ENCODE measurements around the gene P3H4. TPM values are rescaled to one million over a fixed set of nuclear protein-coding genes. Genes with fewer than 3 reads are reported as not detected.

The P3H4 gene
- total and polyA plus RNA-seq, 2 of the 4 experiments (the other 2 are of a cell fraction), result 21.5 to 66.7 TPM

DNA sequence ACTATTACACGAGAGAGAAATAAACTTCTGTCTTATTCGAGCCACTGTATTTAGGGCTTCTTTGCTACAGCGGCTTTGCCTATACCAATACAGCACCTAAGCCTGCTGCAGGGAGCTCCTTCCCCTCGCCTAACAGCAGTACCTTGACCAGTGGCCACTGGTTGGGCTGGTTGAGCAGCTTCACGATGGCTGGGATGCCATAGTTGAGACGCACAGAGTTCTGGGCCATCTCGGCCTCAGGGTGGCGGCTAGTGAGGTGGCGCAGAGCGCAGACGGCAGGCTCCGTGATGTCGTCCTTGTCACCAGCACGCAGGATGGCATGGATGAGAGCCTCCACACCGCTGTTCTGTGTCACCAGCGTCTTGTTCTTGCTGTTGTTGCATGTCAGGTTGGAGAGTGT is 48.9 kb downstream of the P3H4 start:
- no peak overlapping the region for H3K9ac ChIP-seq (ENCODE audit: low read depth, low read length)
- no peak overlapping the region for H3K4ac ChIP-seq (ENCODE audit: low read depth, low read length)
- H3K36me3 ChIP-seq (ENCODE audit: control insufficient read depth, insufficient read depth, low read length), result peaks cover 74% of the 10 kb centered on the region
- no peak overlapping the region for H4K91ac ChIP-seq (ENCODE audit: insufficient read depth, low read depth, low read length)
- no peak overlapping the region for H2BK120ac ChIP-seq (ENCODE audit: low read depth, low read length)
- no peak overlapping the region for H3K27ac ChIP-seq (ENCODE audit: insufficient read depth, low read length)
- BruUV-seq (replicated peaks), result no TSS peak
- no peak overlapping the region for H3K56ac ChIP-seq (ENCODE audit: extremely low read depth, insufficient read depth, low read length)
- no peak overlapping the region for H4K5ac ChIP-seq (ENCODE audit: low read depth, low read length)
- TF ChIP-seq MAZ (IDR thresholded peaks at IDR 0.05; ENCODE audit: borderline replicate concordance, low read depth, low read length) (no peak), POLR2A (IDR thresholded peaks at IDR 0.05; ENCODE audit: low read depth, low read length) (no peak), BHLHE40 (IDR thresholded peaks at IDR 0.05; ENCODE audit: low read depth, low read length) (no peak), FOS (IDR thresholded peaks at IDR 0.05; ENCODE audit: low read depth, low read length) (no peak), MAFK (IDR thresholded peaks at IDR 0.05; ENCODE audit: low read depth, low read length) (no peak), CHD1 (IDR thresholded peaks at IDR 0.05; ENCODE audit: low read depth, low read length) (no peak)
- WGBS, 2 experiments (ENCODE audit: extremely low coverage in 2 of 2, insufficient read length in 1 of 2), result 95% methylated on average over 10 of the region's 16 CpGs; no CpG with 5 or more reads in 1 of the 2 experiments
- ATAC-seq (ENCODE audit: low read depth) (no peak), DNase-seq (no peak)
- no peak overlapping the region for H2AFZ ChIP-seq (replicated peaks; ENCODE audit: low read length, poor library complexity)
- no peak overlapping the region for H4K8ac ChIP-seq (ENCODE audit: low read depth in 2 of 2, low read length in 2 of 2)
- intact Hi-C loops (cut with micrococcal nuclease) (no loop called here), dilution Hi-C loops (cut with HindIII; ENCODE audit: low sequenced_read_pairs, unreplicated experiment) (no loop called here), in situ Hi-C loops (cut with MboI; ENCODE audit: low sequenced_read_pairs) (no loop called here)
- no peak overlapping the region for H2BK15ac ChIP-seq (ENCODE audit: low read depth, low read length)
- ChIA-PET CTCF (no interaction called here), POLR2A (ENCODE audit: unreplicated experiment) (no interaction called here)
- no peak overlapping the region for H3K23ac ChIP-seq (ENCODE audit: low read depth, low read length)
- H3K4me2 ChIP-seq (ENCODE audit: low read depth, low read length), result no peak overlapping the region
- no peak overlapping the region for H2AK9ac ChIP-seq (replicated peaks; ENCODE audit: low read depth, low read length, poor library complexity)
- H2BK5ac ChIP-seq (ENCODE audit: low read depth, low read length, poor library complexity, severe bottlenecking), result no peak overlapping the region
- H3K79me1 ChIP-seq (ENCODE audit: low read depth in 1 of 2, low read length in 2 of 2), result no peaks in the 10 kb centered on the region
- no peaks in the 10 kb centered on the region for H3K4me1 ChIP-seq (ENCODE audit: control insufficient read depth, insufficient read depth, low read length)
- H2BK20ac ChIP-seq (ENCODE audit: low read depth, low read length), result no peak overlapping the region
- 0 out of 2 replicates have a peak, but pooled peaks cover 7% of the 10 kb centered on the region for H3K9me1 ChIP-seq (ENCODE audit: insufficient read depth, low read length)
- H3K18ac ChIP-seq (ENCODE audit: low read depth, low read length), result no peak overlapping the region
- no peaks in the 10 kb centered on the region for H4K20me1 ChIP-seq (ENCODE audit: insufficient read depth, low read length)
- H3K4me3 ChIP-seq (ENCODE audit: insufficient read depth, low read depth, low read length), result no peak overlapping the region
- H3K9me3 ChIP-seq (ENCODE audit: control insufficient read depth, insufficient read depth, low read length), result no peaks in the 10 kb centered on the region
- no peaks in the 10 kb centered on the region for H3K27me3 ChIP-seq (ENCODE audit: control insufficient read depth, insufficient read depth, low read length)
- H2AK5ac ChIP-seq (ENCODE audit: low read depth, low read length), result no peak overlapping the region
- no peak overlapping the region for H3K14ac ChIP-seq (replicated peaks; ENCODE audit: low read depth, low read length)

Data from IMR-90 (cell line).